HepG2 (cell line): ENCODE measurements around the gene NT5C3B. TPM values are rescaled to one million over a fixed set of nuclear protein-coding genes. Genes with fewer than 3 reads are reported as not detected.

Experiments used
- DNMT3B ChIP-seq: conservative IDR thresholded peaks from 2 replicates; pipeline ENCODE4 v1.6.1; 2016; ENCODE audit warnings: missing biosample characterization, control low read depth
- FOXP4 ChIP-seq: sonication (generic); formaldehyde crosslinking; IDR thresholded peaks from 2 replicates; pipeline ENCODE4 v1.4.0; 2020; ENCODE audit warnings: missing genetic modification reagents
- KDM5B ChIP-seq: sonication (generic); formaldehyde crosslinking; IDR thresholded peaks from 2 replicates; pipeline ENCODE4 v1.4.0; 2020; ENCODE audit warnings: missing genetic modification reagents, mild to moderate bottlenecking, borderline replicate concordance
- MIER3 ChIP-seq: IDR thresholded peaks from 2 replicates; pipeline ENCODE4 v1.6.1; 2016; ENCODE audit warnings: missing compliant biosample characterization, borderline replicate concordance
- PAXIP1 ChIP-seq: sonication (generic); formaldehyde crosslinking; conservative IDR thresholded peaks from 2 replicates; pipeline ENCODE4 v1.4.0; 2020; ENCODE audit warnings: mild to moderate bottlenecking, missing genetic modification reagents, moderate library complexity
- ZBTB42 ChIP-seq: sonication (generic); formaldehyde crosslinking; IDR thresholded peaks from 2 replicates; pipeline ENCODE4 v1.5.0; 2020; ENCODE audit warnings: mild to moderate bottlenecking, missing genetic modification reagents
- ZKSCAN5 ChIP-seq: sonication (generic); formaldehyde crosslinking; IDR thresholded peaks from 2 replicates; pipeline ENCODE4 v1.5.1; 2020; ENCODE audit warnings: mild to moderate bottlenecking, missing genetic modification reagents
- ZNF552 ChIP-seq: sonication (generic); formaldehyde crosslinking; IDR thresholded peaks from 2 replicates; pipeline ENCODE4 v1.9.0; 2022; ENCODE audit warnings: missing genetic modification reagents, mild to moderate bottlenecking, borderline replicate concordance
- polyA plus RNA-seq, 8 experiments: library from polyadenylated mRNA; depleted of rRNA in 3 of 8; stranded (reverse) in 7 of 8; unstranded in 1 of 8; fragments of >200 nt; fragmentation: Illumina TruSeq in 4 of 8; extraction: Trizol in 4 of 8; gene quantifications; 2 replicates each; pipeline versions ENCODE4 v1.2.1 to v1.2.3, GENCODE V29; 2011 to 2016; ENCODE audit warnings: low read depth in 4 of 8, missing spikeins in 1 of 8, mixed read lengths in 1 of 8; ENCODE audit not compliant: insufficient read depth in 1 of 8
- total RNA-seq, 5 experiments: library from RNA; depleted of rRNA; stranded (reverse); fragments of >200 nt; fragmentation: Illumina TruSeq; extraction: Trizol; gene quantifications; 2 replicates each; pipeline ENCODE4 v1.2.3, GENCODE V29; 2016; ENCODE audit warnings: low read depth in 1 of 5
- TF ChIP-seq, protein P1 (sequence below): sonication (generic); formaldehyde crosslinking; IDR thresholded peaks from 2 replicates; pipeline ENCODE4 v1.8.1; 2023; ENCODE audit warnings: missing genetic modification reagents, mild to moderate bottlenecking, borderline replicate concordance
- TF ChIP-seq, protein P2 (sequence below): sonication (generic); formaldehyde crosslinking; IDR thresholded peaks from 2 replicates; pipeline ENCODE4 v1.5.1; 2020; ENCODE audit warnings: mild to moderate bottlenecking, missing genetic modification reagents, borderline replicate concordance
- TF ChIP-seq, protein P3 (sequence below): sonication (generic); formaldehyde crosslinking; IDR thresholded peaks from 2 replicates; pipeline ENCODE4 v1.5.1; 2020; ENCODE audit warnings: missing genetic modification reagents, mild to moderate bottlenecking, borderline replicate concordance
- TF ChIP-seq, protein P4 (sequence below): sonication (generic); formaldehyde crosslinking; IDR thresholded peaks from 2 replicates; pipeline ENCODE4 v1.5.1; 2020; ENCODE audit warnings: mild to moderate bottlenecking, missing genetic modification reagents, moderate library complexity
- TF ChIP-seq, protein P5 (sequence below): sonication (generic); formaldehyde crosslinking; IDR thresholded peaks from 2 replicates; pipeline ENCODE4 v1.4.0; 2020; ENCODE audit warnings: mild to moderate bottlenecking, missing genetic modification reagents

NT5C3B gene
- total and polyA plus RNA-seq, 2 of the 13 experiments (the other 11 are each of a cell fraction or from before 2014, with no cell fraction given) = 104 to 126 TPM

- no peak; the same call in 1 of the 2 replicates for TF ChIP-seq PAXIP1 (CRISPR knock-in tag)
- TF ChIP-seq ZKSCAN5 (CRISPR knock-in tag) = no peak
- 0 out of 2 replicates have a peak, but pooled peaks have one; percentile 52 for TF ChIP-seq ZBTB42 (CRISPR knock-in tag)
- TF ChIP-seq FOXP4 (CRISPR knock-in tag) = 0 out of 2 replicates have a peak, but pooled peaks have one; percentile 21
- TF ChIP-seq DNMT3B (CRISPR knock-in tag) = no peak
- TF ChIP-seq MIER3 (CRISPR knock-in tag) = 0 out of 2 replicates have a peak, but pooled peaks have one; percentile 17
- TF ChIP-seq, protein P1, sequence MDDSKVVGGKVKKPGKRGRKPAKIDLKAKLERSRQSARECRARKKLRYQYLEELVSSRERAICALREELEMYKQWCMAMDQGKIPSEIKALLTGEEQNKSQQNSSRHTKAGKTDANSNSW (CRISPR knock-in tag) = no peak
- TF ChIP-seq ZNF552 (CRISPR knock-in tag) = no peak
- no peak; the same call in 1 of the 2 replicates for TF ChIP-seq KDM5B (CRISPR knock-in tag)
- TF ChIP-seq, protein P2, sequence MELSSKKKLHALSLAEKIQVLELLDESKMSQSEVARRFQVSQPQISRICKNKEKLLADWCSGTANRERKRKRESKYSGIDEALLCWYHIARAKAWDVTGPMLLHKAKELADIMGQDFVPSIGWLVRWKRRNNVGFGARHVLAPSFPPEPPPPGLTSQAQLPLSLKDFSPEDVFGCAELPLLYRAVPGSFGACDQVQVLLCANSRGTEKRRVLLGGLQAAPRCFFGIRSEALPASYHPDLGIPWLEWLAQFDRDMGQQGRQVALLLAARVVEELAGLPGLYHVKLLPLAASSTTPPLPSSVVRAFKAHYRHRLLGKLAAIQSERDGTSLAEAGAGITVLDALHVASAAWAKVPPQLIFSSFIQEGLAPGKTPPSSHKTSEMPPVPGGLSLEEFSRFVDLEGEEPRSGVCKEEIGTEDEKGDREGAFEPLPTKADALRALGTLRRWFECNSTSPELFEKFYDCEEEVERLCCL = no peak
- TF ChIP-seq, protein P3, sequence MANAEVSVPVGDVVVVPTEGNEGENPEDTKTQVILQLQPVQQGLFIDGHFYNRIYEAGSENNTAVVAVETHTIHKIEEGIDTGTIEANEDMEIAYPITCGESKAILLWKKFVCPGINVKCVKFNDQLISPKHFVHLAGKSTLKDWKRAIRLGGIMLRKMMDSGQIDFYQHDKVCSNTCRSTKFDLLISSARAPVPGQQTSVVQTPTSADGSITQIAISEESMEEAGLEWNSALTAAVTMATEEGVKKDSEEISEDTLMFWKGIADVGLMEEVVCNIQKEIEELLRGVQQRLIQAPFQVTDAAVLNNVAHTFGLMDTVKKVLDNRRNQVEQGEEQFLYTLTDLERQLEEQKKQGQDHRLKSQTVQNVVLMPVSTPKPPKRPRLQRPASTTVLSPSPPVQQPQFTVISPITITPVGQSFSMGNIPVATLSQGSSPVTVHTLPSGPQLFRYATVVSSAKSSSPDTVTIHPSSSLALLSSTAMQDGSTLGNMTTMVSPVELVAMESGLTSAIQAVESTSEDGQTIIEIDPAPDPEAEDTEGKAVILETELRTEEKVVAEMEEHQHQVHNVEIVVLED = 0 out of 2 replicates have a peak, but pooled peaks have one; percentile 15
- TF ChIP-seq, protein P4, sequence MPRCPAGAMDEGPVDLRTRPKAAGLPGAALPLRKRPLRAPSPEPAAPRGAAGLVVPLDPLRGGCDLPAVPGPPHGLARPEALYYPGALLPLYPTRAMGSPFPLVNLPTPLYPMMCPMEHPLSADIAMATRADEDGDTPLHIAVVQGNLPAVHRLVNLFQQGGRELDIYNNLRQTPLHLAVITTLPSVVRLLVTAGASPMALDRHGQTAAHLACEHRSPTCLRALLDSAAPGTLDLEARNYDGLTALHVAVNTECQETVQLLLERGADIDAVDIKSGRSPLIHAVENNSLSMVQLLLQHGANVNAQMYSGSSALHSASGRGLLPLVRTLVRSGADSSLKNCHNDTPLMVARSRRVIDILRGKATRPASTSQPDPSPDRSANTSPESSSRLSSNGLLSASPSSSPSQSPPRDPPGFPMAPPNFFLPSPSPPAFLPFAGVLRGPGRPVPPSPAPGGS = peak; percentile 8; the same call in 1 of the 2 replicates
- TF ChIP-seq, protein P5, sequence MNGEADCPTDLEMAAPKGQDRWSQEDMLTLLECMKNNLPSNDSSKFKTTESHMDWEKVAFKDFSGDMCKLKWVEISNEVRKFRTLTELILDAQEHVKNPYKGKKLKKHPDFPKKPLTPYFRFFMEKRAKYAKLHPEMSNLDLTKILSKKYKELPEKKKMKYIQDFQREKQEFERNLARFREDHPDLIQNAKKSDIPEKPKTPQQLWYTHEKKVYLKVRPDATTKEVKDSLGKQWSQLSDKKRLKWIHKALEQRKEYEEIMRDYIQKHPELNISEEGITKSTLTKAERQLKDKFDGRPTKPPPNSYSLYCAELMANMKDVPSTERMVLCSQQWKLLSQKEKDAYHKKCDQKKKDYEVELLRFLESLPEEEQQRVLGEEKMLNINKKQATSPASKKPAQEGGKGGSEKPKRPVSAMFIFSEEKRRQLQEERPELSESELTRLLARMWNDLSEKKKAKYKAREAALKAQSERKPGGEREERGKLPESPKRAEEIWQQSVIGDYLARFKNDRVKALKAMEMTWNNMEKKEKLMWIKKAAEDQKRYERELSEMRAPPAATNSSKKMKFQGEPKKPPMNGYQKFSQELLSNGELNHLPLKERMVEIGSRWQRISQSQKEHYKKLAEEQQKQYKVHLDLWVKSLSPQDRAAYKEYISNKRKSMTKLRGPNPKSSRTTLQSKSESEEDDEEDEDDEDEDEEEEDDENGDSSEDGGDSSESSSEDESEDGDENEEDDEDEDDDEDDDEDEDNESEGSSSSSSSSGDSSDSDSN (CRISPR knock-in tag) = peak; percentile 50
Observed at GRCh38 chr17:41792845-41793783, 42.9 kb downstream of the NT5C3B start (continued).
